Activated CD8-positive, alpha-beta T cell treated with anti-CD3 and anti-CD28 coated beads for 36 hours (primary cell): Measurements from ENCODE around the gene ROBO2. TPM values are rescaled to one million over a fixed set of nuclear protein-coding genes. Genes with fewer than 3 reads are reported as not detected.

Source experiments
- ATAC-seq: fragments of 200-7000 bp; cut with Tn5 transposase; one replicate; pipeline ENCODE4 v1.10.0; 2021; ENCODE audit warnings: mild to moderate bottlenecking, moderate library complexity
- CTCF ChIA-PET: fragments of 350-600 bp; sonication (Branson Sonifier 250); formaldehyde crosslinking; loops from one replicate; lab custom pipeline; 2021; ENCODE audit warnings: antibody characterized with exemption; lab: Charles Lee
- POLR2A ChIA-PET: fragments of 350-600 bp; sonication (Branson Sonifier 250); formaldehyde crosslinking; loops from one replicate; lab custom pipeline; 2021; ENCODE audit warnings: antibody characterized with exemption; lab: Charles Lee
- DNase-seq: peaks from one replicate; pipeline ENCODE4 v3.0.0-alpha.2; 2020
- H3K27ac Mint-ChIP-seq: one replicate; pipeline ENCODE4 v1.8.0; 2021; ENCODE audit warnings: mild to moderate bottlenecking, mixed read lengths
- H3K27me3 Mint-ChIP-seq: one replicate; pipeline ENCODE4 v1.8.0; 2021; ENCODE audit warnings: mixed read lengths
- H3K36me3 Mint-ChIP-seq: one replicate; pipeline ENCODE4 v1.8.0; 2021; ENCODE audit warnings: low read depth, mixed read lengths
- H3K4me1 Mint-ChIP-seq: one replicate; pipeline ENCODE4 v1.8.0; 2021; ENCODE audit warnings: low read depth, mixed read lengths
- H3K4me3 Mint-ChIP-seq: one replicate; pipeline ENCODE4 v1.8.0; 2021; ENCODE audit warnings: mild to moderate bottlenecking, moderate library complexity, mixed read lengths
- H3K9me3 Mint-ChIP-seq: one replicate; pipeline ENCODE4 v1.8.0; 2021; ENCODE audit warnings: mixed read lengths
- intact Hi-C: fragments of 100-400 bp; cut with micrococcal nuclease; formaldehyde crosslinking; loops from one replicate; pipeline ENCODE4 v1.10.0; 2022
- total RNA-seq, 2 experiments: library from RNA; stranded (reverse); gene quantifications; one replicate each; pipeline ENCODE4 v1.2.3, GENCODE V29; 2021
- TF ChIP-seq, protein P1 (sequence below): fragments of 200-600 bp; IDR thresholded peaks from one replicate; pipeline ENCODE4 v1.8.0; 2022; ENCODE audit warnings: antibody characterized with exemption, mild to moderate bottlenecking

The ROBO2 gene
- total RNA-seq, 2 experiments from 2014 or later = not detected

DNA sequence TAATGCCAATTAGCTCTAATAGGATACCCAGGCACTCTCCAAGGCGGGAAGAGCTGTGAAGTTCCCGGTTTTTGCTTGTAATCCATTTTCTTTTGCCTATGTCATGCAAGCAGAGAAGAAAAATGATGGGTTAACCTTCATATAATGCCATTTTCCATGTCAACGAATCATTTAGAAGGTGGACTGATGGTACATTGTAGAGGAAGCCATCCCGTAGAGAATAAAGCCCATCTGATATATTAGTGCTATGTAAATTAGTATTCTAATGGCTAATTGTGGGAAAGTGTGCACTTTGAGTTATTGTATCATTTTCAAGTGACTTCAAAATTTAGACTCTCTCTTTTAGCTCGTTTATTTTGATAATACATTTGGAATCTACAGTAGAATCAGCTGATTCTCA, 509.1 kb downstream of the ROBO2 start:
- CTCF ChIA-PET = no interaction called here
- Mint-ChIP-seq H3K4me1 (no peaks in the 10 kb centered on the region), H3K9me3 (peaks cover 8% of the 10 kb centered on the region), H3K27me3 (no peaks in the 10 kb centered on the region), H3K4me3 (no peak overlapping the region), H3K36me3 (no peaks in the 10 kb centered on the region), H3K27ac (no peak overlapping the region)
- intact Hi-C loops = no loop called here
- no peak for DNase-seq
- TF ChIP-seq, protein P1, sequence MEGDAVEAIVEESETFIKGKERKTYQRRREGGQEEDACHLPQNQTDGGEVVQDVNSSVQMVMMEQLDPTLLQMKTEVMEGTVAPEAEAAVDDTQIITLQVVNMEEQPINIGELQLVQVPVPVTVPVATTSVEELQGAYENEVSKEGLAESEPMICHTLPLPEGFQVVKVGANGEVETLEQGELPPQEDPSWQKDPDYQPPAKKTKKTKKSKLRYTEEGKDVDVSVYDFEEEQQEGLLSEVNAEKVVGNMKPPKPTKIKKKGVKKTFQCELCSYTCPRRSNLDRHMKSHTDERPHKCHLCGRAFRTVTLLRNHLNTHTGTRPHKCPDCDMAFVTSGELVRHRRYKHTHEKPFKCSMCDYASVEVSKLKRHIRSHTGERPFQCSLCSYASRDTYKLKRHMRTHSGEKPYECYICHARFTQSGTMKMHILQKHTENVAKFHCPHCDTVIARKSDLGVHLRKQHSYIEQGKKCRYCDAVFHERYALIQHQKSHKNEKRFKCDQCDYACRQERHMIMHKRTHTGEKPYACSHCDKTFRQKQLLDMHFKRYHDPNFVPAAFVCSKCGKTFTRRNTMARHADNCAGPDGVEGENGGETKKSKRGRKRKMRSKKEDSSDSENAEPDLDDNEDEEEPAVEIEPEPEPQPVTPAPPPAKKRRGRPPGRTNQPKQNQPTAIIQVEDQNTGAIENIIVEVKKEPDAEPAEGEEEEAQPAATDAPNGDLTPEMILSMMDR = no peak
- POLR2A ChIA-PET = no interaction called here
- no peak for ATAC-seq

DNA sequence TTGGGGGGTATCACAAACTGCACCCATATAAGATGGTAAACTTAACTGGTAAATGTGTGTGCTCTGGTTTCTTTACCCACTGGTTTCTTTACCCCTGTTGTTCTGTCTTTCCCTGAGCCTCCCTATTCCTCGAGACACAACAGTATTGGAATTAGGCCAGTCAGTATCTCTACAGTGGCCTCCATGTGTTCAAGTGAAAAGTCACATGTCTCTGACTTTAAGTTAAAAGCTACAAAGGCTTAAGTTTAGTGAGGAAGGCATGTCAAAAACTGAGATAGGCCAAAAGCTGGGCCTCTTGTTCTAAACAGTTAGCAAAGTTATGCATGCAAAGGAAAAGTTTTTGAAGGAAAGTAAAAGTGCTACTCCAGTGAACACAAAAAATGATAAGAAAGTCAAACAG, 513.3 kb downstream of the ROBO2 start:
- ChIA-PET CTCF (no interaction called here), POLR2A (no interaction called here)
- Mint-ChIP-seq H3K27me3 (no peaks in the 10 kb centered on the region), H3K9me3 (peaks cover 3% of the 10 kb centered on the region), H3K4me1 (no peaks in the 10 kb centered on the region), H3K36me3 (no peaks in the 10 kb centered on the region), H3K27ac (no peak overlapping the region), H3K4me3 (no peak overlapping the region)
- ATAC-seq = no peak
- no peak for DNase-seq
- TF ChIP-seq, protein P1 = no peak
- intact Hi-C loops = no loop called here

DNA sequence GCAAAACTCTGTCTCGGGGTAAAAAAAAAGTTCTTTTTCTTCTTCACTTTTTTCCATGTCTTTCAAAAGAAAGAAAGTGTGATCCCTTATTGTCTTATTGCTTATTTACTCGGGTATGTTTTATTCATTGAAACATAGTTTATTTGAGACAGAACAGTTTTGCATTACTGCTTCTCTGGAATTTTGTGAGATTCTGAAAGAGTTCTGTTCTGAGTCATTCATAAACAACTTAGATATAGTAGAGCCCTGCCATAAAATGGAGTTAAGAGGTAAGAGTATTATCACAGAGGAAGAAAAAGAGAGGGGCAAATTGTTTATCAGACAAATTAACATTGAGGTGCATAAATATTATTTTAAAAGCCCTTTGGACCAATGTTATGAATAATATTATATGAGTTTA, 522.2 kb downstream of the ROBO2 start:
- Mint-ChIP-seq H3K27me3 (no peaks in the 10 kb centered on the region), H3K4me3 (no peak overlapping the region), H3K9me3 (peaks cover 15% of the 10 kb centered on the region), H3K27ac (no peak overlapping the region), H3K36me3 (no peaks in the 10 kb centered on the region), H3K4me1 (no peaks in the 10 kb centered on the region)
- TF ChIP-seq, protein P1 = no peak
- DNase-seq (no peak), ATAC-seq (no peak)
- CTCF ChIA-PET = no interaction called here
- intact Hi-C loops = no loop called here
- POLR2A ChIA-PET = no interaction called here

DNA sequence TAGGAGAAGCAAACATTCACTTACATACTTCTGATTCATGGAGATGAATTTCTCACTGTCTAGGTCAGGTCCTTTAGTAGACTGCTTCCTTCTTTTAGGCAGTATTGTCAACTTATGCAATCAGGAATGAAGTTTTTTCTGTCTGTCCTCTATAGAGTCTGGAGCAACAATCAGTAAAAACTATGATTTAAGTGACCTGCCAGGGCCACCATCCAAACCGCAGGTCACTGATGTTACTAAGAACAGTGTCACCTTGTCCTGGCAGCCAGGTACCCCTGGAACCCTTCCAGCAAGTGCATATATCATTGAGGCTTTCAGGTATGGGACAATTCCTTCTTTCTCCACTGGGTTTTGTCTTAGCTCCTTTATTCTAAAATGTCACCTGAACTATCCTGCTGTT, 523.1 kb downstream of the ROBO2 start:
- Mint-ChIP-seq H3K27me3 (no peaks in the 10 kb centered on the region), H3K4me3 (no peak overlapping the region), H3K36me3 (no peaks in the 10 kb centered on the region), H3K4me1 (no peaks in the 10 kb centered on the region), H3K9me3 (peaks cover 18% of the 10 kb centered on the region), H3K27ac (no peak overlapping the region)
- DNase-seq (no peak), ATAC-seq (no peak)
- ChIA-PET CTCF (no interaction called here), POLR2A (no interaction called here)
- TF ChIP-seq, protein P1 = no peak
- intact Hi-C loops = no loop called here

DNA sequence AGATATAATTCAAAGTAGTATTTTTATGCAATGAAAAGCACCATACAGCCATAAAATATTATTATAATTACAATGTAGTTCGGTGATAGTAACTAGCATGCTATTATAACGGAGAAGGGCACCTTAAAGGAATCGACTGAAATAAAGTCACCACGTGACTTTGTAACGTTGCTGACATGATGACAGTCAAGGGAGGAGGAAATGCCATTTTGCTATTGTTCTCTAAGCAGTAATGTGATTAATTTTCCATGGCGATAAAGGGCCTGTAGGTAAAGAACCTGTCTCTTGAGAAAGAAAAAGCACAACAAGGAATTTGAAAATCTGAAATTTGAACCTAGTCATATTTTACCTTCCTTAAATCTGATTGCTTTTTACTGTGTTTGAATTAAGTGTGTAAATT, 526.2 kb downstream of the ROBO2 start:
- TF ChIP-seq, protein P1 = no peak

More for the DNA sequence above, 526.2 kb downstream of the ROBO2 start:
- no peaks in the 10 kb centered on the region for H3K27me3 Mint-ChIP-seq
- POLR2A ChIA-PET = no interaction called here
- no peak for ATAC-seq
- H3K4me1 Mint-ChIP-seq = no peaks in the 10 kb centered on the region
- no peaks in the 10 kb centered on the region for H3K36me3 Mint-ChIP-seq
- no peak overlapping the region for H3K4me3 Mint-ChIP-seq
- intact Hi-C loops = no loop called here
- no peak for DNase-seq
- H3K27ac Mint-ChIP-seq = no peak overlapping the region
- peaks cover 15% of the 10 kb centered on the region for H3K9me3 Mint-ChIP-seq
- CTCF ChIA-PET = no interaction called here
